BLaER1 treated with 17β-estradiol and CSF1 and Interleukin-3, amounts not matched to agents 10 nM and 100 nM (cell line): ENCODE results near the gene INPP5J.

ENCODE experiments used
- H3K27ac ChIP-seq, 11 experiments: shearing (Covaris generic); formaldehyde crosslinking; 2 replicates each; pipeline ENCODE4 v1.8.1; 2022
- H3K27me3 ChIP-seq, 11 experiments: shearing (Covaris generic); formaldehyde crosslinking; 2 replicates each; pipeline ENCODE4 v1.8.1; 2022
- H3K36me3 ChIP-seq, 11 experiments: shearing (Covaris generic); formaldehyde crosslinking; 2 replicates each; pipeline ENCODE4 v1.8.1; 2022
- H3K4me1 ChIP-seq, 10 experiments: shearing (Covaris generic); formaldehyde crosslinking; 2 replicates each; pipeline ENCODE4 v1.8.1; 2022
- H3K4me2 ChIP-seq, 11 experiments: shearing (Covaris generic); formaldehyde crosslinking; 2 replicates each; pipeline ENCODE4 v1.8.1; 2022
- H3K4me3 ChIP-seq, 10 experiments: shearing (Covaris generic); formaldehyde crosslinking; 2 replicates each; pipeline ENCODE4 v1.8.1; 2022
- H3K9ac ChIP-seq, 11 experiments: shearing (Covaris generic); formaldehyde crosslinking; 2 replicates each; pipeline ENCODE4 v1.8.1; 2022
- H3K9me3 ChIP-seq, 11 experiments: shearing (Covaris generic); formaldehyde crosslinking; replicated peaks in 1 of 11; 2 replicates each; pipeline ENCODE4 v1.8.1; 2022
- H4K20me1 ChIP-seq, 11 experiments: shearing (Covaris generic); formaldehyde crosslinking; 2 replicates each; pipeline ENCODE4 v1.8.1; 2022
- Cebpa-rat ChIP-seq, 11 experiments: shearing (Covaris generic); IDR thresholded peaks; 2 replicates each; pipeline ENCODE4 v1.8.1; 2022

Gene INPP5J

GRCh38 chr22:31177420-31178162 lies 54.8 kb downstream of the INPP5J start:
- Histone ChIP-seq H3K27me3 (no peaks in the 10 kb centered on the region), H3K4me2 (no peak overlapping the region), H3K36me3 (peaks cover 38 to 96% (median 56%) of the 10 kb centered on the region in 11 experiments)

GRCh38 chr22:31178859-31179258 lies 56.1 kb downstream of the INPP5J start:
- no peak overlapping the region for H3K9ac ChIP-seq
- H3K4me3 ChIP-seq: no peak overlapping the region
- H3K27ac ChIP-seq: no peak overlapping the region
- H3K9me3 ChIP-seq: peaks cover 13 to 28% (median 26%) of the 10 kb centered on the region in 11 experiments
- H4K20me1 ChIP-seq: peaks cover 0 to 75% (median 25%) of the 10 kb centered on the region in 11 experiments; a peak in 13 of 22 replicates
- H3K27me3 ChIP-seq: no peaks in the 10 kb centered on the region
- peaks cover 45 to 96% (median 67%) of the 10 kb centered on the region in 11 experiments for H3K36me3 ChIP-seq
- H3K4me2 ChIP-seq: peak overlapping the region in 7 of 11 experiments; percentile 3 to 64 (median 31); a peak in 11 of 22 replicates
- no peak for TF ChIP-seq Cebpa-rat (IDR thresholded peaks at IDR 0.05)
- peaks cover 0 to 24% (median 9%) of the 10 kb centered on the region in 10 experiments; a peak in 18 of 20 replicates for H3K4me1 ChIP-seq

More at GRCh38 chr22:31177420-31178162, 54.8 kb downstream of the INPP5J start:
- Histone ChIP-seq H3K27ac (no peak overlapping the region), H4K20me1 (peaks cover 0 to 86% (median 34%) of the 10 kb centered on the region in 11 experiments; a peak in 14 of 22 replicates), H3K4me1 (peaks cover 0 to 37% (median 14%) of the 10 kb centered on the region in 10 experiments; a peak in 18 of 20 replicates), H3K9me3 (peaks cover 7 to 16% (median 15%) of the 10 kb centered on the region in 11 experiments; a peak in 21 of 22 replicates), H3K9ac (no peak overlapping the region), H3K4me3 (no peak overlapping the region)
- TF ChIP-seq Cebpa-rat (IDR thresholded peaks at IDR 0.05): no peak

GRCh38 chr22:31179345-31179744 lies 56.6 kb downstream of the INPP5J start:
- peaks cover 0 to 24% (median 9%) of the 10 kb centered on the region in 10 experiments; a peak in 18 of 20 replicates for H3K4me1 ChIP-seq
- H3K27me3 ChIP-seq: no peaks in the 10 kb centered on the region
- H3K27ac ChIP-seq: 0 out of 22 replicates have a peak overlapping the region, but pooled peaks of 1 of the 11 experiments have one; percentile 25
- no peak overlapping the region for H3K4me3 ChIP-seq
- TF ChIP-seq Cebpa-rat (IDR thresholded peaks at IDR 0.05): no peak
- H4K20me1 ChIP-seq: peaks cover 0 to 74% (median 25%) of the 10 kb centered on the region in 11 experiments; a peak in 13 of 22 replicates
- H3K9me3 ChIP-seq: peaks cover 13 to 33% (median 31%) of the 10 kb centered on the region in 11 experiments
- H3K9ac ChIP-seq: no peak overlapping the region
- peaks cover 49 to 96% (median 71%) of the 10 kb centered on the region in 11 experiments for H3K36me3 ChIP-seq
- peak overlapping the region in 7 of 11 experiments; percentile 3 to 64 (median 31); a peak in 12 of 22 replicates for H3K4me2 ChIP-seq

GRCh38 chr22:31184015-31184414 lies 61.2 kb downstream of the INPP5J start:
- Histone ChIP-seq H3K27me3 (no peaks in the 10 kb centered on the region), H3K36me3 (peaks cover 60 to 96% (median 75%) of the 10 kb centered on the region in 11 experiments), H4K20me1 (peaks cover 0 to 68% (median 8%) of the 10 kb centered on the region in 11 experiments; a peak in 14 of 22 replicates), H3K9ac (no peak overlapping the region), H3K9me3 (peaks cover 13 to 42% (median 32%) of the 10 kb centered on the region in 11 experiments), H3K27ac (no peak overlapping the region), H3K4me3 (no peak overlapping the region), H3K4me2 (no peak overlapping the region), H3K4me1 (peaks cover 0 to 8% (median 7%) of the 10 kb centered on the region in 10 experiments; a peak in 18 of 20 replicates)
- no peak for TF ChIP-seq Cebpa-rat (IDR thresholded peaks at IDR 0.05)
